ENCODE data around the gene STK25. TPM values are rescaled to one million over a fixed set of nuclear protein-coding genes. Genes with fewer than 3 reads are reported as not detected.

STK25 gene
- total and polyA plus RNA-seq, 2 experiments from 2014 or later: 125 to 304 TPM

- Mint-ChIP-seq H3K9me3 (no peaks in the 10 kb centered on the region; the same call in 2 of the 3 replicates), H3K4me3 (no peak overlapping the region), H3K4me1 (no peaks in the 10 kb centered on the region; the same call in 2 of the 3 replicates), H3K36me3 (ENCODE audit: low read depth) (no peaks in the 10 kb centered on the region), H3K27ac (no peak overlapping the region), H3K27me3 (ENCODE audit: insufficient read depth, low read depth, poor library complexity) (peaks cover 3% of the 10 kb centered on the region)
- Histone ChIP-seq H3K9me2 (ENCODE audit: insufficient read depth) (no peaks in the 10 kb centered on the region), H3K36me3 (ENCODE audit: insufficient read depth) (no peaks in the 10 kb centered on the region), H4K20me1 (replicated peaks; ENCODE audit: insufficient read depth) (no peaks in the 10 kb centered on the region), H3K4me1 (ENCODE audit: insufficient read depth) (no peaks in the 10 kb centered on the region), H3K79me2 (replicated peaks; ENCODE audit: insufficient read depth) (no peaks in the 10 kb centered on the region), H3K27ac (ENCODE audit: low read depth) (no peak overlapping the region), H3K4me3 (no peak overlapping the region), H3F3A (replicated peaks; ENCODE audit: low read depth) (no peaks in the 10 kb centered on the region), H3K27me3 (ENCODE audit: insufficient read depth) (no peaks in the 10 kb centered on the region), H2AFZ (no peak overlapping the region), H3K4me2 (no peak overlapping the region)
- ATAC-seq (no peak), DNase-seq (ENCODE audit: low spot score) (no peak)
- TF ChIP-seq CREB1 (CRISPR knock-in tag; IDR thresholded peaks at IDR 0.05; ENCODE audit: low read depth): no peak
- TF ChIP-seq JUNB (IDR thresholded peaks at IDR 0.05; ENCODE audit: unreplicated experiment): no peak
These were observed 25.1 kb downstream of the STK25 start for GRCh38 chr2:241483305-241483704.

GRCh38 chr2:241482126-241482955, 26.0 kb downstream of the STK25 start:
- H2AFZ ChIP-seq: no peak overlapping the region
- H4K20me1 ChIP-seq (replicated peaks; ENCODE audit: insufficient read depth): no peaks in the 10 kb centered on the region
- H3K4me2 ChIP-seq: no peak overlapping the region
- H3K79me2 ChIP-seq (replicated peaks; ENCODE audit: insufficient read depth): no peaks in the 10 kb centered on the region
- ATAC-seq: peak; percentile 30
- Mint-ChIP-seq H3K27ac (no peak overlapping the region), H3K4me3 (no peak overlapping the region; the same call in 2 of the 3 replicates), H3K4me1 (no peaks in the 10 kb centered on the region; the same call in 2 of the 3 replicates), H3K36me3 (ENCODE audit: low read depth) (no peaks in the 10 kb centered on the region), H3K27me3 (ENCODE audit: insufficient read depth, low read depth, poor library complexity) (peaks cover 3% of the 10 kb centered on the region), H3K9me3 (no peaks in the 10 kb centered on the region; the same call in 1 of the 3 replicates)
- H3K4me1 ChIP-seq (ENCODE audit: insufficient read depth): no peaks in the 10 kb centered on the region
- H3K9me2 ChIP-seq (ENCODE audit: insufficient read depth): no peaks in the 10 kb centered on the region
- H3F3A ChIP-seq (replicated peaks; ENCODE audit: low read depth): no peaks in the 10 kb centered on the region
- H3K4me3 ChIP-seq: no peak overlapping the region
- H3K27ac ChIP-seq (ENCODE audit: low read depth): no peak overlapping the region
- DNase-seq (ENCODE audit: low spot score): no peak
- no peaks in the 10 kb centered on the region for H3K27me3 ChIP-seq (ENCODE audit: insufficient read depth)
- no peaks in the 10 kb centered on the region for H3K36me3 ChIP-seq (ENCODE audit: insufficient read depth)
- TF ChIP-seq CREB1 (CRISPR knock-in tag; IDR thresholded peaks at IDR 0.05; ENCODE audit: low read depth) (no peak), ZNF462 (CRISPR knock-in tag; IDR thresholded peaks at IDR 0.05) (no peak), ETS1 (IDR thresholded peaks at IDR 0.05) (no peak), REST (IDR thresholded peaks at IDR 0.05; ENCODE audit: unreplicated experiment) (no peak), POLR2AphosphoS5 (IDR thresholded peaks at IDR 0.05; ENCODE audit: low read depth) (no peak), STAT1 (IDR thresholded peaks at IDR 0.05; ENCODE audit: unreplicated experiment) (no peak), EZH2phosphoT487 (IDR thresholded peaks at IDR 0.05; ENCODE audit: unreplicated experiment) (no peak), ZNF331 (CRISPR knock-in tag; IDR thresholded peaks at IDR 0.05; ENCODE audit: low read depth) (no peak), JUNB (IDR thresholded peaks at IDR 0.05; ENCODE audit: unreplicated experiment) (no peak), EZH2 (IDR thresholded peaks at IDR 0.05; ENCODE audit: low read depth, unreplicated experiment) (no peak)
